ENCODE results near the gene ZC3H10.
A peak's percentile ranks its signal among the peaks of the same experiment; 100 is the strongest.
"Not testable (repeated sequence)": the region's sequence is repeated elsewhere in the genome, so short reads cannot be mapped to it uniquely, and the experiment has no call there.

ZC3H10 gene, protein sequence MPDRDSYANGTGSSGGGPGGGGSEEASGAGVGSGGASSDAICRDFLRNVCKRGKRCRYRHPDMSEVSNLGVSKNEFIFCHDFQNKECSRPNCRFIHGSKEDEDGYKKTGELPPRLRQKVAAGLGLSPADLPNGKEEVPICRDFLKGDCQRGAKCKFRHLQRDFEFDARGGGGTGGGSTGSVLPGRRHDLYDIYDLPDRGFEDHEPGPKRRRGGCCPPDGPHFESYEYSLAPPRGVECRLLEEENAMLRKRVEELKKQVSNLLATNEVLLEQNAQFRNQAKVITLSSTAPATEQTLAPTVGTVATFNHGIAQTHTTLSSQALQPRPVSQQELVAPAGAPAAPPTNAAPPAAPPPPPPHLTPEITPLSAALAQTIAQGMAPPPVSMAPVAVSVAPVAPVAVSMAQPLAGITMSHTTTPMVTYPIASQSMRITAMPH

DNA sequence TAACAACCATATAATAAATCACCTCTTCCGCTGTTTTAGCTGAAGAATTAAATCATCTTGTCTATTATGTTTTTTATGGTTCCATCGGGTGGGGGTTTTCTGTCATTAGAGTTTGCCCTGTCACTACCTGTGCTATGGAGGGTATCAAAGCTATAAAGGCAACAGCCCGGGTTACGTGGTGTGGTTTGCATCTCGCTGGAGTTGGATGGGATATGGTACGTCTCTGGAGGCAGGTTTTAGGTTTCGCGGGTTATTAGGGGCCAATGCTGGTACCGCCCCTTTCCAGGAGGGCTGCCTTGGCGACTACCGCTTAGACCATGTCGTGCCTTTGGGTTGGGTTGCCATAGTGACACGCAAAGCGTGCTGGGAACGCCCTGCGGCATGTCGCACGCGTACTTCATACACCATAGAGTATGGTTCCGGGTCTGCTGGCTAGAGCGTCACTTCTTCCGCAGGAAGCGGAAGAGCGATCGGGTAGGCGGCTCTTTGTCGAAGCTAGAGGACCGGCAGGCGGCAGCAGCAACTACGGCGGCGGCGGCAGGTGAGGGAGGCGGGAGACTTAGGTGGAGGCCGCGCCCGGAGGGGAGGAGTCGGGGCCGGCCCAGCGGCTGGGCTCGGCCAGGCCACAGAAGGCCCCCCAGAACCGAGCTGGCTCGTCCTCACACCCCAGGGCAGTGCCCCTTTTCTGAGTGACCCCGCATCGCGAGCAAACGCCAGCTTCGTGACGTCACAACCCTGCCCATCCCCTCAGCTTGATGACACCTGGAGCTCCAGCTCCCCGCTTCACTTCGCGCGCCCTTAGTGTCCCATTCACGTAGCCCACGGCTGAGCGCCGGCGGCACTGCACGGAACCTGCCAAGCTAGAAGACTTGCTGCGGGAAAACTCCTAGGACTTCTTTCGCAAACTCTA lies at the start of gene ZC3H10:
Gene ZC3H10, plus strand, starts transcription at position 489 of the 910 bp plus-strand sequence. CDS start 2,297 bp downstream, outside the sequence.
- peak; percentile 99 for DNase-seq (ENCODE audit: low read depth)

DNA sequence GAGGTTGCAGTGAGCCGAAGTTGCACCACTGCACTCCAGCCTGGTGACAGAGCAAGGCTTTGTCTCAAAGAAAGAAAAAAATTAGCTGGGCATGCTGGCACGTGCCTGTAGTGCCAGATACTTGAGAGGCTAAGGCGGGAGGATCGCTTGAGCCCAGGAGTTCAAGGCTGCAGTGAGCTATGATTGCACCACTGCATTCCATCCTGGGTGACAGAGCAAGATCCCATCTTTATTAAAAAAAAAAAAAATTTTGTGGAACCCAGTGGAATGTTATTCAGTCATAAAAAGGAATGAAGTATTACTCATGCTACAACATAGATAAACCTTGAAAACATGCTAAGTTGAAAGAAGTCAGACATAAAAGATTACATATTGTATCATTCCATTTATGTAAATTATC lies 46.4 kb upstream of the ZC3H10 start:
- peak; percentile 49 for DNase-seq (ENCODE audit: low read depth)

DNA sequence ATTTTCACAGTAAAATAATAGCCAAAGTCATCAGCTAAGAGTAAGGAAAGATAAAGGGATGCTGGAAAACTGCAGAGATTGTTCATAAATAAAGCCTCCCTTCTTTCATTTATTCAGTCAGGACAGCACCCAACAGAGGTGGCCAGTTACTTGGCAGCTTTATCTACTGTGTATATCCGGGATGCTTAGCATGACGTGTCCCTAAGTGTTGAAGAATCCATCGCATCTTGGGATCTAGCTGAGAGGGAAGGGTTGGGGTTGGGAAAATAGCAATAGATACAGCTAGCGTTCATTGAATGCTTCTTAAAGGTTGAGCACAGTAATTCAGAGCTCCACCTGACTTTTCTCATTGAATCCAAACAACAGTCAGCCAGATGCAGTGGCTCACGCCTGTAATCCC lies 43.7 kb upstream of the ZC3H10 start:
- DNase-seq (ENCODE audit: low read depth), result no peak

DNA sequence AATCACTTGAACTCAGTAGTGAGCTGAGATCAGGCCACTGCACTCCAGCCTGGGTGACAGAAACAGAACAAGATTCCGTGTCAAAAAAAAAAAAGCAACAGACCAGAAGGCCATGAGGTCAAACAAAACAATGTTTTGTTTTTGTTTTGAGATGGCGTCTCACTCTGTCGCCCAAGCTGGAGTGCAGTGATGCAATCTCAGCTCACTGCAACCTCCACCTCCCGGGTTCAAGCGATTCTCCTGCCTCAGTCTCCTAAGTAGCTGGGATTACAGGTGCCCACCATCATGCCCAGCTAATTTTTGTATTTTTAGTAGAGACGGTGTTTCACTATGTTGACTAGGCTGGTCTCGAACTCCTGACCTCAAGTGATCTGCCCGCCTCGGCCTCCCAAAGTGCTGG lies 40.1 kb upstream of the ZC3H10 start:
- not testable (repeated sequence) for DNase-seq (ENCODE audit: low read depth)

DNA sequence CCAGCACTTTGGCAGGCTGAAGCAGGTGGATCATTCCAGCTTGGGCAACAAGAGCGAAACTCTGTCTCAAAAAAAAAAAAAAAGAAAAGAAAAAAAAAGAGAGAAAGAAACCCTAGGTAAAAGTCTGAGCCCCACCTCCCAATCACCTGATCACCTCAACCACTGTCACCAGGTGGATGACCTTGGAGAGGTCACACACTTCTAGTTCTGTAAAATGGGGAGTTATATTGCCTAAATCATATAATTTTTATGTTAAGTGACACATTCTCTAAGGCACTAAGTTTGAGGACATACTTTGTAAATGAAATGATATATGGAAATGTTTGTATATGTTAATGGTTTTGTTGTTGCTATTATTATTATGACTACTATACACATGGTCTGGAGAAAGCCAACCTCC lies 39.6 kb upstream of the ZC3H10 start:
- no peak for DNase-seq (ENCODE audit: low read depth)

DNA sequence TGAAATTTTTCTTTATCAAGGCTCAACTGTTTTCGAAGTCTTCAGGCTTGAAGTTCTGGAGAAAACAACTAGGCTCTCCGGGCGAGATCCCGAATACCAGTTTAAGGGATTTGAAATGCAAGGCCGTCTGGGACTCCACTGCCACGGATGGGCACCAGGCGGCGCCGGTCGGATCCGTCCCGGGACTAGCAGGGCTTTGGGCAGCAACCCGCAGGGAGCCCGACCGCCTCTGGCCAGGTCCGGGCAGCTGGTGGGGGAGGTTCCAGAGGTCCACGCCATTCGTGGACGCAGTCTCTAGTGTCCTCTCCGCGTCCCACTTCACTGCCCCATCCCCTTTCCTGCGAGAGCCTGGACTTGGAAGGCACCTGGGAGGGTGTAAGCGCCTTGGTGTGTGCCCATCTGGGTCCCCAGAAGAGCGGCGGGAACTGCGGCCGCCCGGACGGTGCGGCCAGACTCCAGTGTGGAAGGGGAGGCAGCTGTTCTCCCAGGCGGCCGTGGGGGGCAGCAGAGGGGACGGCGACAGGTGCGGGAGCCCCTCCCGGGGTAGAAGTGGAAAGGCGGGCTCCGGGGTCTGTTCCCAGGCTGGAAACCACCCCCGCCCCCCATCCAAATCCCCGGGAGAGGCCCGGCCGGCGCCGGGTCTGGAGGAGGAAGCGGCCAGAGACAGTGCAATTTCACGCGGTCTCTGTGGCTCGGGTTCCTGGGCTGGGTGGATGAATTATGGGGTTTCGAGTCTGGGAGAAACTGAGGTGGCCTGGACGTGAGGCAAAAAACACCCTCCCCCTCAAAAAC lies 38.9 kb upstream of the ZC3H10 start:
- peak; percentile 80 for DNase-seq (ENCODE audit: low read depth)

DNA sequence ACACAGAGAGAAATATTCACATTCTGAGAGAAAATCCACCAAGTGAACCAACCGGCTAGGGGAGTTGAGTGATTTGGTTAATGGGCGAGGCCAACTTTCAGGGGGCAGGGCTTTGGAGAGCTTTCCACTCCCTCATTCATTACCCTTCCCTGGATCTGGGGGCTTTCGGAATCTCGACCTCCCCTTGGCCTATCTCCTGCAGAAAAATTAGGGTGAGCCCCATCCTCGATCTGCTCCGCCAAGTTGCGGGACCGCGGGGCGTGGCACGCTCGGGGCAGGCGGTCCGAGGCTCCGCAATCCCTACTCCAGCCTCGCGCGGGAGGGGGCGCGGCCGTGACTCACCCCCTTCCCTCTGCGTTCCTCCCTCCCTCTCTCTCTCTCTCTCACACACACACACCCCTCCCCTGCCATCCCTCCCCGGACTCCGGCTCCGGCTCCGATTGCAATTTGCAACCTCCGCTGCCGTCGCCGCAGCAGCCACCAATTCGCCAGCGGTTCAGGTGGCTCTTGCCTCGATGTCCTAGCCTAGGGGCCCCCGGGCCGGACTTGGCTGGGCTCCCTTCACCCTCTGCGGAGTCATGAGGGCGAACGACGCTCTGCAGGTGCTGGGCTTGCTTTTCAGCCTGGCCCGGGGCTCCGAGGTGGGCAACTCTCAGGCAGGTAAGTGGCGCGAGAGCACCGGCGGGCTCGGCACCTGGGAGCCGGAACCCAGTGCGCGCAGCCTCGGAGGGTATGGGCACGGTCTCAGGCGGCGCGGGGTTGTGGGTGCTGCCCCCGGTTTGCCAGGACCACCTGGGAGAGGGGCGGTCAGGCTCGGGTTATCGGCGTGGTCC lies 38.1 kb upstream of the ZC3H10 start, which contains the start of gene ERBB3:
Gene ERBB3, plus strand, starts transcription at position 443 of the 833 bp plus-strand sequence. Its CDS starts 136 bp downstream, at position 579.
- peak; percentile 86 for DNase-seq (ENCODE audit: low read depth)

DNA sequence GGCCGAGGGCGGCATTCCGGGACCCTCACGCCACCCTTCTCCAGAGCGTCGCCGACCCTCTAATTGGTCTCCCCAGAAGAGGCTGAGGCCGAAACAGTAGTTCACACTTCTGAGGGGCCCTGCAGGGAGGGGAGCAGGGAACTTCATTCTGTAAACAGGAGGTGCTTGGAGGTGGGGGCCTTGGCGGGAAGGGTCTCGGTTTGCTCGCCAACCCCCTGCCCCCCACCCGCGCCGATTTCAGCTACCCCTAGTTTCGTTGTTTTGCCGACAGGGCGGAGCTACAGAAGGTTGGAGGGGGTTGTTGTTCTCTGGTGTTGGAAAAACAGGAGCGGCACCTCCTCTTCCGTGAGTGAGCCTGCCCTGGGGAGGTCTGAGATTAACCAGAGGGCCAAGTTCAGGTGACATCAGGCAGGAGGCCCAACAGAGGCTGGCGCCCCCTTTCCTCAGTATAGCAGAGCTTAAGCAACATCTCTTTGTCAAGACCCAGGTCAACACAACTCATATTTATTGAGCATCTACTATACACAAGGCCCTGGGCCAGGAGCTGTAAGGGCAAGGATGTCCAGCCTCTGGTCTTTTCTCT lies 37.4 kb upstream of the ZC3H10 start:
- no peak for DNase-seq (ENCODE audit: low read depth)

DNA sequence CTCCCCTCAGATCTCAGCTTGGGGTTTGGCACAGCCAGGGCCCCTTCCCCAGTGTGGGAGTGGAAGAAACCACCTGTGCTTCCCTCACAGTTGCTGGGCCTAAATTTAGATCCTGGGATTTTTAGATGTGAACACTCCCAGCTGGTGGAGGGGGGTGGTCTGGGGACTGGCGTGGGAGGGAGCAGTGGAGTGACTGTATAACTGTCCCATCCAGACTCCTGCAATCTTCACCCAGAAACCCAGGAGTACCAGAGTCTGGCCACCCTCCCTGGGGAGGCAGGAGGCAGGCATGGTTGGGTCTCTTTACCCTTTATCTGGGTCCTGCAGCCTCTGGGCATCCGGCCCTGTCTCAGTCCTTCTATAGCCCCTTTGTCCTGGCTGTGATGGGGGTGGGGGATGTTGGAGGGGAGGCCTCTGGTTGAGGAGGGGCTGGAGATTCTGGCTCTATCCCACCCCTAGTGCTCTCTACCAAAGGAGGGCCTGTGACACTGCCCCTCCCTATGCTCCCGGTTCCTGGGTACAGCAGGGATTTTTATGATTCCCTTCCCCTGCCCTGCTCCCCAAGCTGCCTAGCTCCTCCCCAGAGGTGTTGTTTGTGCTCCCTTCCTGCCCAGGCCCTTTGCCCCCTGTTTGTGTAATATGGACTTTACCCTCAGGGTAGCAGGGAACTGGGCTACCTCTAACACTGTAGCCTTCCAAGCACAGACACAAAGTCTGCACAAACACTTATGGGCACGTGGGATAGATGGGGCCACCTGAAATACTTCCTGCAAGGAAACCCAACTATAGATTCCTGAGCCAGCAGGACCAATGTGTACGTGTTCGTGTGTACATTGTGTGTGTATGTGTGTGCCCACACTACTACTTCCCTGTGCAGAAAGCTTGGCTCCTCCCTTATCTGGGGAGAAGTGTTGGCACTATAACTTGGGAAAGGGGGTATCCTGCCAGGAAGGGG lies 36.4 kb upstream of the ZC3H10 start:
- no peak for DNase-seq (ENCODE audit: low read depth)

DNA sequence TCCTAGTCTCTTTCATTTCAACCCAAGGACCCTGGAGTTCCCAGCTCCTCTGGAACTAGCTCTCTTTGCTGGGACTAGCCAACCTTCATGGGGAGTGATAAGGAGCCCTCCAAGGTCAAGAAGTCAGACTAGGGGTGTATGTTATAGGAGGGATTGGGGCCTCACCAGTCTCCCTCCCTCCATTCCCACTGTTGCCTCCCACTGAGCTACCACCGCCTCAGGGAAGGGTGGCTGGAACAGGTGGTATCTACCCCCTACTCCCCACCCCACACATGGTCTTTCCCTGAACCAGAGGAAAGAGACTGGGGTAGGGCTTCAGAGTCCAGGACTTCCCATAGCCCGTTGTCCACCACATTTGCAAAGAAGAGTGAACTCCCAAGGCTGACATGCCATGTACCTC lies 35.7 kb upstream of the ZC3H10 start:
- no peak for DNase-seq (ENCODE audit: low read depth)

DNA sequence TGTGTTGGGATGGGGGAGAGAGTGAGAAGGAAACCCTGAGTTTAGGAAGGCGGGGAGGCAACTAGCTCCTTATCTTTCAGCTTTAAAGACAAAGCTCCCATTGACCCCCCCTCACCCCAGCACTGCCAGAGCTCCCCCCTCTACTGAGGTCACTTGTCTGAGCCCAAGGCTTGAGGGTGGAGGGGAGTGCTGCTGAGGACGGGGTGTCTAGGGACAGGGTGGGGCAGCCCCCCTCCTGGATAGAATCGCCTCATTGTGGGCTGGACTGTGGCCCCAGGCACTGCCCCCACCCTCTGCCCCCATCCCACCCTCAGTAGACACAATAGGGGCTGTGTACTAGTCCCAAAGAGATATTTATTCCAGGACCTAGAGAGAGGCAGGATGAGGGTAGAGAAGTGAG lies 35.1 kb upstream of the ZC3H10 start:
- DNase-seq (ENCODE audit: low read depth), result no peak

DNA sequence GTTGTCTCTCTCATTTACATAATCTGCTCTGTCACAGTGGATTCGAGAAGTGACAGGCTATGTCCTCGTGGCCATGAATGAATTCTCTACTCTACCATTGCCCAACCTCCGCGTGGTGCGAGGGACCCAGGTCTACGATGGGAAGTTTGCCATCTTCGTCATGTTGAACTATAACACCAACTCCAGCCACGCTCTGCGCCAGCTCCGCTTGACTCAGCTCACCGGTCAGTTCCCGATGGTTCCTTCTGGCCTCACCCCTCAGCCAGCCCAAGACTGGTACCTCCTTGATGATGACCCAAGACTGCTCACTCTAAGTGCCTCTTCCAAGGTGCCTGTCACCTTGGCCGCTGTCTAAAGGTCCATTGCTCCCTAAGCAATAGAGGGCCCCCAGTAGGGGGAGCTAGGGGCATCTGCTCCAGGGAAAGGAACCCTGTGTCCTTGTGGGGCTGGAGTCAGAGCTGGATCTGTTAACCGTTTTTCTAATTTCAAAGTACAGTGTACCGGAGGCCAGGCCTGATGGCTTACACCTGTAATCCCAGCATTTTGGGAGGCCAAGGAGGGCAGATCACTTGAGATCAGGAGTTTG lies 33.0 kb upstream of the ZC3H10 start:
- DNase-seq (ENCODE audit: low read depth), result no peak

DNA sequence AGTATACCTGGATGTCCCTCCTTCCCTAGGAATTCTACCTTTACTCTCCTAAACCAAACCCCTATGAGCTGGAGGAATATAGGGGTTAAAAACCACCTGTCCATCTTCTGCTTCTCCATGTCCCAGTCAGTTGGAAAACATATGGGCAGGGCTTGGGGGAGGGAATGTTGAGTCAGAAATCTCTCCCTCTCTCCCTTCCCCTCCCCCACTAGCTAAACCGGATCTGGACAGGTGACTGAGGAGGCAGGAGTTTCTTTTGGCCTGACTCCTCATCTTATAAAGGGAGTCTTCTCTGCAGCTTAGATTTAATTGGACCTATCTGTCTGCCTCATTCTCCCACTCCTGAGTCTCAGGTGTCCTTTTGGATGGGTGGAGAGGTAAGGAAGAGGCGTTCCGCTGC lies 32.0 kb upstream of the ZC3H10 start:
- no peak for DNase-seq (ENCODE audit: low read depth)

DNA sequence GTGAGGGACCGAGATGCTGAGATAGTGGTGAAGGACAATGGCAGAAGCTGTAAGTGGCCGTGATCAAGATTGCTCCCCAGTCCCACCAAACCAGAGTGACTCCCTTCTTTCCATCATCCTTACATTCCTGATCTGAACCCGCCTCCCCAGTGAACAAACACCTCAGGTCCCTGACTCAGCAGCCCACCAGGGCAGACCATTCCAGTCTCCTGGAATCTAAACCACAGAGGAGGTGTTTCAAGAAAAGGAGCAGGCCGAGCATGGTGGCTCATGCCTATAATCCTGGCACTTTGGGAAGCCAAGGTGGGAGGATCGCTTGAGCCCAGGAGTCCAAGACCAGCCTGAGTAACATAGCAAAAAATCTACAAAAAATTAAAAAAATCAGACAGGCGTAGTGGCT lies 31.5 kb upstream of the ZC3H10 start:
- DNase-seq (ENCODE audit: low read depth), result no peak

DNA sequence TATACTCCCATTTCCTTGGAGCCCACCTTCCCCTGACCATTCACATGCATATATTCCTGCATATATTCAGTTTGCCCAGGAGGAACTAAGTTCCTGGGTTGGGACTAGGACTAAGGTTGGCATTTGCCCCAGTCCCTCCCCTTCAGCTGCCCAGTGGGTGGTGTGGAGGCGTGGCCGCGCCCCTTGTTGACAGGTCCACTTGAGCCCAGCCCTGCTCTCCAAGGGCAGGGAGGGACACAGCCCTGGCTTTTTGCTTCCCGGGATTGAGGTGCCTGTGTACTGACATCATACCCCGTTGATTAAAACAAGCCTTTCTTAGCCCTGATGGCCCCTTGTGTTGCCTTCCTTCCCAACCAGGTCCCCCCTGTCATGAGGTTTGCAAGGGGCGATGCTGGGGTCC lies 30.8 kb upstream of the ZC3H10 start:
- DNase-seq (ENCODE audit: low read depth), result no peak

DNA sequence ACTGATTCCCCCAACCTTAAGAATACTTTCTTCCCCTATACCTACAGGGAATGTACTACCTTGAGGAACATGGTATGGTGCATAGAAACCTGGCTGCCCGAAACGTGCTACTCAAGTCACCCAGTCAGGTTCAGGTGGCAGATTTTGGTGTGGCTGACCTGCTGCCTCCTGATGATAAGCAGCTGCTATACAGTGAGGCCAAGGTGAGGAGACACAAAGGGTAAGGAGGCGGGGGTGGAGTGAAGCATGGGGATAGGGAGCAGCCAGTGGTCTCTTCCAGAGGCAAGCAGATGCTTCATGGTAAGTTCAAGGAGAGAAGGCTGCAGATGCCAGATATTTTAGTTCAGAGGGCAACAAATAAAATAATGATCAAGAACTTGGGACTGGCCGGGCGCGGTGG lies 20.3 kb upstream of the ZC3H10 start:
- DNase-seq (ENCODE audit: low read depth), result no peak

DNA sequence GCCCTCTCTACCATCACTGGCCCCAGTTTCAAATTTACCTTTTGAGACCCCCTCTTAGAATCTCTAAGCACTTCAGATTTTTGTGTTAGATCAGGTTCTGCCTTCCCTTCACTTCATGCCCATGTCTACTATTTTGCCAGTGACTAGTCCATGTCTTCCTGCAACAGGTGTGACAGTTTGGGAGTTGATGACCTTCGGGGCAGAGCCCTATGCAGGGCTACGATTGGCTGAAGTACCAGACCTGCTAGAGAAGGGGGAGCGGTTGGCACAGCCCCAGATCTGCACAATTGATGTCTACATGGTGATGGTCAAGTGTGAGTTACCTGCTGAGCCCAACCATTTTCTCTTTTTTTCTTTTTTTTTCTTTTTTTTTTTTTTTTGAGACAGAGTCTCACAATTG lies 19.5 kb upstream of the ZC3H10 start:
- no peak for DNase-seq (ENCODE audit: low read depth)

DNA sequence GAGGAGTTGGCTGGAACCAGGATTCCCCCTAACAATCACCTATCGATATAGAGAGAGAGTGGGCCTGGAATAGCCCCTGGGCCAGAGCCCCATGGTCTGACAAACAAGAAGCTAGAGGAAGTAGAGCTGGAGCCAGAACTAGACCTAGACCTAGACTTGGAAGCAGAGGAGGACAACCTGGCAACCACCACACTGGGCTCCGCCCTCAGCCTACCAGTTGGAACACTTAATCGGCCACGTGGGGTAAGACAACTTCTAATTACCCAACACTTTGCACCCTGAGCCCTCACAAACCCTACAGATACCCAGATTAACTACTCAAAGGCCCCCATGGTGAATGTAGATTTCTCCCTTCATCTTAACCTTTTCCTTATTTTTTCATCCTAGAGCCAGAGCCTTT lies 18.3 kb upstream of the ZC3H10 start:
- DNase-seq (ENCODE audit: low read depth), result no peak

DNA sequence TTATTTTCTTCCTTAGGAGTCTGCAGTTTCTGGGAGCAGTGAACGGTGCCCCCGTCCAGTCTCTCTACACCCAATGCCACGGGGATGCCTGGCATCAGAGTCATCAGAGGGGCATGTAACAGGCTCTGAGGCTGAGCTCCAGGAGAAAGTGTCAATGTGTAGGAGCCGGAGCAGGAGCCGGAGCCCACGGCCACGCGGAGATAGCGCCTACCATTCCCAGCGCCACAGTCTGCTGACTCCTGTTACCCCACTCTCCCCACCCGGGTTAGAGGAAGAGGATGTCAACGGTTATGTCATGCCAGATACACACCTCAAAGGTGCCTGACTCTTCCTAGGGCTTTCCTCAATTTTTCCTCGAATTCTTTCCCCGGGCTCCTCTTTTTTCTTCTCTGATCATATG lies 17.0 kb upstream of the ZC3H10 start:
- DNase-seq (ENCODE audit: low read depth), result no peak

All from iris pigment epithelial cell (primary cell).